CD4-positive, alpha-beta memory T cell (primary cell): ENCODE measurements around the gene PLA2G4C. TPM values are rescaled to one million over a fixed set of nuclear protein-coding genes. Genes with fewer than 3 reads are reported as not detected.
"Not testable (repeated sequence)": the region's sequence is repeated elsewhere in the genome, so short reads cannot be mapped to it uniquely, and the experiment has no call there.

ENCODE experiments used
- CTCF ChIA-PET: fragments of 350-600 bp; sonication (Branson Sonifier 250); formaldehyde crosslinking; loops from one replicate; lab custom pipeline; 2021; ENCODE audit warnings: inconsistent platforms; ENCODE audit not compliant: partially characterized antibody; lab: Charles Lee
- POLR2A ChIA-PET: fragments of 350-600 bp; sonication (Branson Sonifier 250); formaldehyde crosslinking; loops from one replicate; lab custom pipeline; 2021; ENCODE audit not compliant: partially characterized antibody; lab: Charles Lee
- DNase-seq, 5 donors: peaks; one replicate each; pipeline versions ENCODE4 v3.0.0 to v3.0.0-alpha.2; 2020 to 2022; ENCODE audit warnings: mixed read lengths in 1 of 5
- H3K27ac ChIP-seq: one replicate; pipeline ENCODE4 v1.7.0; 2013; ENCODE audit warnings: low read depth, low read length
- H3K27me3 ChIP-seq: 2 replicates; pipeline ENCODE4 v1.7.0; 2013; ENCODE audit warnings: mild to moderate bottlenecking, low read length, moderate library complexity; ENCODE audit not compliant: insufficient read depth
- H3K36me3 ChIP-seq: 2 replicates; pipeline ENCODE4 v1.7.0; 2013; ENCODE audit warnings: mild to moderate bottlenecking, low read length, moderate library complexity; ENCODE audit not compliant: insufficient read depth
- H3K4me1 ChIP-seq: 2 replicates; pipeline ENCODE4 v1.7.0; 2013; ENCODE audit warnings: mild to moderate bottlenecking, low read length, moderate library complexity; ENCODE audit not compliant: insufficient read depth
- H3K4me3 ChIP-seq, 2 donors: one replicate each; pipeline ENCODE4 v1.7.0; 2013; ENCODE audit warnings: low read length in 2 of 2, mild to moderate bottlenecking in 1 of 2
- H3K9me3 ChIP-seq, 2 donors: one replicate each; pipeline ENCODE4 v1.7.0; 2013; ENCODE audit warnings: low read length in 2 of 2, control low read depth in 1 of 2; ENCODE audit not compliant: control insufficient read depth in 1 of 2
- H3K27ac Mint-ChIP-seq, 7 donors: one replicate each; pipeline ENCODE4 v1.8.0; 2020 to 2021; ENCODE audit warnings: mixed read lengths in 7 of 7, mild to moderate bottlenecking in 6 of 7, inconsistent platforms in 3 of 7, moderate library complexity in 3 of 7
- H3K27me3 Mint-ChIP-seq, 2 donors: one replicate each; pipeline ENCODE4 v1.8.0; 2020 to 2021; ENCODE audit warnings: mixed read lengths in 2 of 2
- H3K36me3 Mint-ChIP-seq, 2 donors: one replicate each; pipeline ENCODE4 v1.8.0; 2020 to 2021; ENCODE audit warnings: mixed read lengths in 2 of 2, inconsistent platforms in 1 of 2, mild to moderate bottlenecking in 1 of 2
- H3K4me1 Mint-ChIP-seq, 4 donors: one replicate each; pipeline ENCODE4 v1.8.0; 2020 to 2021; ENCODE audit warnings: mixed read lengths in 4 of 4, mild to moderate bottlenecking in 1 of 4
- H3K4me3 Mint-ChIP-seq, 8 donors: one replicate each; pipeline ENCODE4 v1.8.0; 2020 to 2021; ENCODE audit warnings: mixed read lengths in 8 of 8, mild to moderate bottlenecking in 7 of 8, moderate library complexity in 6 of 8, inconsistent platforms in 3 of 8
- H3K9me3 Mint-ChIP-seq, 8 donors: one replicate each; pipeline ENCODE4 v1.8.0; 2020 to 2021; ENCODE audit warnings: mixed read lengths in 8 of 8, mild to moderate bottlenecking in 5 of 8, inconsistent platforms in 3 of 8, moderate library complexity in 1 of 8
- intact Hi-C: fragments of 100-400 bp; cut with micrococcal nuclease; formaldehyde crosslinking; loops from one replicate; pipeline ENCODE4 v1.15.1; 2023
- polyA plus RNA-seq, 2 donors: library from polyadenylated mRNA; unstranded; fragments of 300-500 nt; fragmentation: Illumina TruSeq; gene quantifications; one replicate each; pipeline ENCODE4 v1.2.3, GENCODE V29; 2021
- total RNA-seq, 2 experiments: library from RNA; stranded (reverse); gene quantifications; one replicate each; pipeline ENCODE4 v1.2.3, GENCODE V29; 2021

The PLA2G4C gene
- total and polyA plus RNA-seq, 4 experiments from 2014 or later: 0.44 to 11.1 (median 5.8) TPM

DNA sequence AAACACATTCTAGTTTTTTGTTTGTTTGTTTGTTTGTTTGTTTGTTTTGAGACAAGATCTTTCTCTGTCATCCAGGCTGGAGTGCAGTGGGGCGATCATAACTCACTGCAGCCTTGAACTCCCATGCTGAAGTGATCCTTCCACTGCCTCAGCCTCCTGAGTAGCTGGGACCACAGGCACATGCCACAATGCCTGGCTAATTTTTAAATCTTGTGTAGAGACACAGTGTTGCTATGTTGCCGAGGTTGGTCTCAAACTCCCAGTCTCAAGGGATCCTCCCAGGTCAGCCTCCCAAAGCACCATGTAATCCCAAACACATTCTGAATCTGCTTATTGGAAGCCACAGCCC lies 15.8 kb downstream of the PLA2G4C start:
- Histone ChIP-seq H3K36me3 (no peaks in the 10 kb centered on the region), H3K27ac (no peak overlapping the region), H3K27me3 (no peaks in the 10 kb centered on the region), H3K9me3 (peaks cover 0 to 3% of the 10 kb centered on the region in 2 donors), H3K4me1 (no peaks in the 10 kb centered on the region), H3K4me3 (no peak overlapping the region)
- ChIA-PET POLR2A (no interaction called here), CTCF (interaction anchor here (1.2 to 1.8 kb wide), 2 partner anchors 131 to 172 kb away, joined by 4 to 5 read pairs; no protein-coding TSS in a partner anchor)
- no peak overlapping the region for H3K27ac Mint-ChIP-seq
- peaks cover 0 to 4% (median 0%) of the 10 kb centered on the region in 4 donors for H3K4me1 Mint-ChIP-seq
- H3K27me3 Mint-ChIP-seq: peaks cover 1 to 8% of the 10 kb centered on the region in 2 donors
- no peak overlapping the region for H3K4me3 Mint-ChIP-seq
- intact Hi-C loops: no loop called here
- H3K9me3 Mint-ChIP-seq: peaks cover 0 to 34% (median 19%) of the 10 kb centered on the region in 8 donors
- DNase-seq: no peak
- H3K36me3 Mint-ChIP-seq: peaks cover 11 to 26% of the 10 kb centered on the region in 2 donors

GRCh38 chr19:48094129-48094854 lies 16.3 kb downstream of the PLA2G4C start:
- Mint-ChIP-seq H3K27ac (no peak overlapping the region), H3K4me3 (no peak overlapping the region), H3K4me1 (peaks cover 0 to 4% (median 0%) of the 10 kb centered on the region in 4 donors), H3K9me3 (peaks cover 0 to 34% (median 19%) of the 10 kb centered on the region in 8 donors), H3K36me3 (peaks cover 11 to 26% of the 10 kb centered on the region in 2 donors), H3K27me3 (peaks cover 1 to 11% of the 10 kb centered on the region in 2 donors)
- Histone ChIP-seq H3K4me1 (no peaks in the 10 kb centered on the region), H3K4me3 (no peak overlapping the region), H3K27me3 (no peaks in the 10 kb centered on the region), H3K36me3 (no peaks in the 10 kb centered on the region), H3K9me3 (peaks cover 0 to 3% of the 10 kb centered on the region in 2 donors), H3K27ac (no peak overlapping the region)
- ChIA-PET CTCF (interaction anchor here (1.0 to 1.8 kb wide), 3 partner anchors 8 to 172 kb away, joined by 3 to 5 read pairs (median 4); no protein-coding TSS in a partner anchor), POLR2A (no interaction called here)
- DNase-seq: no peak
- intact Hi-C loops: no loop called here

GRCh38 chr19:48091111-48091718 lies 19.4 kb downstream of the PLA2G4C start:
- H3K4me1 ChIP-seq, H3K4me1 Mint-ChIP-seq, DNase-seq, H3K4me3 Mint-ChIP-seq, H3K27ac Mint-ChIP-seq, H3K36me3 ChIP-seq, H3K9me3 ChIP-seq, H3K27me3 ChIP-seq, intact Hi-C loops, H3K4me3 ChIP-seq, H3K27ac ChIP-seq, POLR2A ChIA-PET, CTCF ChIA-PET: not testable (repeated sequence)
- H3K9me3 Mint-ChIP-seq: peaks cover 0 to 32% (median 19%) of the 10 kb centered on the region in 8 donors
- peaks cover 11 to 20% of the 10 kb centered on the region in 2 donors for H3K36me3 Mint-ChIP-seq
- peaks cover 3 to 14% of the 10 kb centered on the region in 2 donors for H3K27me3 Mint-ChIP-seq

GRCh38 chr19:48090281-48090802 lies 20.3 kb downstream of the PLA2G4C start:
- Histone ChIP-seq H3K9me3 (peaks cover 0 to 3% of the 10 kb centered on the region in 2 donors), H3K27ac (no peak overlapping the region), H3K36me3 (no peaks in the 10 kb centered on the region), H3K4me3 (no peak overlapping the region), H3K27me3 (no peaks in the 10 kb centered on the region), H3K4me1 (no peaks in the 10 kb centered on the region)
- Mint-ChIP-seq H3K4me1 (no peaks in the 10 kb centered on the region), H3K27me3 (peaks cover 3 to 14% of the 10 kb centered on the region in 2 donors), H3K36me3 (peaks cover 11 to 15% of the 10 kb centered on the region in 2 donors), H3K27ac (no peak overlapping the region), H3K4me3 (no peak overlapping the region), H3K9me3 (peaks cover 0 to 24% (median 19%) of the 10 kb centered on the region in 8 donors)
- ChIA-PET POLR2A (no interaction called here), CTCF (no interaction called here)
- intact Hi-C loops: no loop called here
- DNase-seq: no peak

DNA sequence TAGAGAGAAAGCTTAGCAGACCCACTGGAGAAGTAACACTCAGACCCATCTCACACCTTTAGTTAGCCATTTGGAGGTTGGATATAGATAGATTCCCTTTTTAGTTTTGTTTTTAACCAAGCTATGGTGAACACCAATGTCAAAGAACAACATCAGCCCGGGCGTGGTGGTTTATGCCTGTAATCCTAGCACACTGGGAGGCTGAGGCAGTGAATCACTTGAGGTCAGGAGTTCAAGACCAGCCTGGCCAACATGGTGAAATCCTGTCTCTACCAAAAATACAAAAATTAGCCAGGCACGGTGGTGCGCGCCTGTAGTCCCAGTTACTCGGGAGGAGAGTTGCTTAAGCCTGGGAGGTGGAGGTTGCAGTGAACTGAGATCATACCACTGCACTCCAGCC lies 21.6 kb downstream of the PLA2G4C start:
- H3K4me1 ChIP-seq, POLR2A ChIA-PET, H3K36me3 ChIP-seq, H3K27ac Mint-ChIP-seq, H3K9me3 ChIP-seq, DNase-seq, H3K36me3 Mint-ChIP-seq, intact Hi-C loops, CTCF ChIA-PET, H3K4me3 Mint-ChIP-seq, H3K4me1 Mint-ChIP-seq, H3K4me3 ChIP-seq, H3K27me3 ChIP-seq, H3K27ac ChIP-seq: not testable (repeated sequence)
- Mint-ChIP-seq H3K27me3 (peaks cover 3 to 17% of the 10 kb centered on the region in 2 donors), H3K9me3 (peaks cover 0 to 11% (median 6%) of the 10 kb centered on the region in 8 donors)

- H3K27ac Mint-ChIP-seq: no peak overlapping the region
- intact Hi-C loops: no loop called here
- Histone ChIP-seq H3K4me3 (no peak overlapping the region), H3K36me3 (no peaks in the 10 kb centered on the region), H3K9me3 (no peaks in the 10 kb centered on the region), H3K27me3 (no peaks in the 10 kb centered on the region), H3K4me1 (no peaks in the 10 kb centered on the region), H3K27ac (no peak overlapping the region)
- no peak for DNase-seq
- ChIA-PET CTCF (no interaction called here), POLR2A (no interaction called here)
- no peaks in the 10 kb centered on the region for H3K9me3 Mint-ChIP-seq
- no peaks in the 10 kb centered on the region for H3K36me3 Mint-ChIP-seq
- H3K27me3 Mint-ChIP-seq: peaks cover 3 to 17% of the 10 kb centered on the region in 2 donors
- no peaks in the 10 kb centered on the region for H3K4me1 Mint-ChIP-seq
- no peak overlapping the region for H3K4me3 Mint-ChIP-seq
These were observed 24.4 kb downstream of the PLA2G4C start for GRCh38 chr19:48085904-48086864.
